ENCODE measurements around the gene HDAC9. TPM values are rescaled to one million over a fixed set of nuclear protein-coding genes. Genes with fewer than 3 reads are reported as not detected.

Gene HDAC9
- total RNA-seq, 1 experiment from 2014 or later, result 4.3 TPM

- Histone ChIP-seq H3K9ac (ENCODE audit: low read length) (no peak overlapping the region), H3K9me2 (ENCODE audit: insufficient read depth) (no peaks in the 10 kb centered on the region), H3K27ac (ENCODE audit: low read depth, low read length) (no peak overlapping the region), H3K79me2 (ENCODE audit: insufficient read depth, low read length) (no peaks in the 10 kb centered on the region), H3K4me1 (ENCODE audit: control insufficient read depth in 1 of 2, insufficient read depth in 2 of 2, low read length in 2 of 2) (no peaks in the 10 kb centered on the region), H3K4me3 (replicated peaks in 1 of 2; ENCODE audit: low read depth in 1 of 2, low read length in 2 of 2) (no peak overlapping the region), H4K20me1 (ENCODE audit: insufficient read depth) (no peaks in the 10 kb centered on the region), H3K4me2 (ENCODE audit: low read length) (no peak overlapping the region), H3K36me3 (ENCODE audit: control insufficient read depth in 1 of 2, insufficient read depth in 2 of 2, low read length in 2 of 2) (no peaks in the 10 kb centered on the region), H3K9me3 (ENCODE audit: control insufficient read depth in 1 of 2, insufficient read depth in 1 of 2, low read depth in 1 of 2, low read length in 2 of 2) (no peaks in the 10 kb centered on the region), H2AFZ (ENCODE audit: low read depth, low read length, poor library complexity, severe bottlenecking) (no peak overlapping the region), H3K27me3 (ENCODE audit: insufficient read depth, low read length) (no peaks in the 10 kb centered on the region)
- ChIA-PET POLR2A (no interaction called here), RAD21 (ENCODE audit: low non-redundant PET in 1 of 2, low total read pairs in 2 of 2, uncharacterized antibody in 2 of 2, unreplicated experiment in 2 of 2) (no interaction called here), CTCF (no interaction called here)
- intact Hi-C loops (cut with micrococcal nuclease), result no loop called here
- BruUV-seq (replicated peaks), result no TSS peak
- DNase-seq (ENCODE audit: low read depth, low spot score), result no peak
- no peak for TF ChIP-seq POLR2AphosphoS5 (IDR thresholded peaks at IDR 0.05; ENCODE audit: low read depth, low read length)
- no peak for TF ChIP-seq YY1 (IDR thresholded peaks at IDR 0.05; ENCODE audit: extremely low read depth, insufficient replicate concordance, low read depth, low read length)
- TF ChIP-seq ZNF274 (IDR thresholded peaks at IDR 0.05; ENCODE audit: low read depth, low read length), result no peak
- no peak for TF ChIP-seq ZFX (IDR thresholded peaks at IDR 0.05)
- TF ChIP-seq SRF (IDR thresholded peaks at IDR 0.05; ENCODE audit: low read depth), result no peak
- no peak for TF ChIP-seq EZH2phosphoT487 (IDR thresholded peaks at IDR 0.05; ENCODE audit: borderline replicate concordance)
- no peak for TF ChIP-seq SIN3A (IDR thresholded peaks at IDR 0.05; ENCODE audit: low read depth)
- no peak for TF ChIP-seq CTCF (IDR thresholded peaks at IDR 0.05 in 2 of 3, conservative IDR thresholded peaks at IDR 0.05 in 1 of 3; ENCODE audit: borderline replicate concordance in 1 of 3, insufficient read depth in 1 of 3, low read depth in 2 of 3, low read length in 2 of 3)
- no peak for TF ChIP-seq SP1 (IDR thresholded peaks at IDR 0.05; ENCODE audit: low read depth)
- TF ChIP-seq REST (IDR thresholded peaks at IDR 0.05; ENCODE audit: low read depth), result no peak
- no peak for TF ChIP-seq ZBTB33 (IDR thresholded peaks at IDR 0.05; ENCODE audit: extremely low read depth, insufficient replicate concordance, low read length)
- TF ChIP-seq TCF7L2 (IDR thresholded peaks at IDR 0.05; ENCODE audit: borderline replicate concordance, extremely low read depth, insufficient read depth, insufficient read length), result no peak
- no peak for TF ChIP-seq CBX3 (IDR thresholded peaks at IDR 0.05; ENCODE audit: low read depth)
- no peak for TF ChIP-seq POLR2A (IDR thresholded peaks at IDR 0.05; ENCODE audit: borderline replicate concordance, extremely low read depth, insufficient read depth, insufficient read length)
- no peak for TF ChIP-seq RAD21 (IDR thresholded peaks at IDR 0.05; ENCODE audit: low read depth)
- no peak for ATAC-seq
These were observed 407.3 kb downstream of the HDAC9 start for GRCh38 chr7:18902892-18903291.
